GM12874 (cell line): ENCODE measurements around the gene GRIK1.

Experiments used
- CTCF ChIP-seq: IDR thresholded peaks from 2 replicates; pipeline ENCODE4 v1.5.1; 2011; ENCODE audit warnings: low read depth, mild to moderate bottlenecking, control low read depth, low read length, moderate library complexity; ENCODE audit not compliant: insufficient read depth

The GRIK1 gene

GRCh38 chr21:29656504-29657239 lies 283.1 kb downstream of the GRIK1 start:
- no peak for TF ChIP-seq CTCF

GRCh38 chr21:29655577-29655976 lies 284.2 kb downstream of the GRIK1 start:
- no peak for TF ChIP-seq CTCF

- no peak for TF ChIP-seq CTCF
These were observed 284.9 kb downstream of the GRIK1 start for GRCh38 chr21:29654855-29655254.

GRCh38 chr21:29654203-29654602 lies 285.6 kb downstream of the GRIK1 start:
- no peak for TF ChIP-seq CTCF

GRCh38 chr21:29650523-29651022 lies 289.2 kb downstream of the GRIK1 start:
- TF ChIP-seq CTCF = no peak

- TF ChIP-seq CTCF = no peak
These were observed 290.4 kb downstream of the GRIK1 start for GRCh38 chr21:29649406-29649814.

GRCh38 chr21:29648710-29649240 lies 291.0 kb downstream of the GRIK1 start:
- TF ChIP-seq CTCF = no peak
